HG02759 (cell line): ENCODE measurements around the gene GLA.

Source experiments
- ATAC-seq: cut with Tn5 transposase; IDR thresholded peaks from one replicate; pipeline ENCODE4 v1.9.1; 2021; ENCODE audit warnings: mild to moderate bottlenecking, moderate library complexity; ENCODE audit not compliant: unreplicated experiment

Gene GLA

GRCh38 chrX:101407748-101408531 is at the start of gene GLA, which contains the start of gene HNRNPH2:
TSS of gene GLA (minus strand) at chrX:101407925. CDS start at chrX:101407903, 22 bp downstream.
TSS of gene HNRNPH2 (plus strand) at chrX:101408222. CDS start at chrX:101411989, 3,767 bp downstream.
- ATAC-seq: peak; percentile 93

- ATAC-seq: no peak
Observed at GRCh38 chrX:101452056-101452455, 44.3 kb upstream of the GLA start.

GRCh38 chrX:101450961-101451360 is 43.2 kb upstream of the GLA start:
- no peak for ATAC-seq

GRCh38 chrX:101450085-101450484 is 42.4 kb upstream of the GLA start:
- ATAC-seq: no peak

- ATAC-seq: no peak
Observed at GRCh38 chrX:101449279-101449678, 41.6 kb upstream of the GLA start.

- ATAC-seq: no peak
Observed at GRCh38 chrX:101442085-101442484, 34.4 kb upstream of the GLA start.

- ATAC-seq: peak; percentile 97
Observed at GRCh38 chrX:101430457-101431078, 22.8 kb upstream of the GLA start.

- peak; percentile 68 for ATAC-seq
Observed at GRCh38 chrX:101429934-101430333, 22.2 kb upstream of the GLA start.

GRCh38 chrX:101427954-101428353 is 20.2 kb upstream of the GLA start:
- ATAC-seq: no peak

- ATAC-seq: no peak
Observed at GRCh38 chrX:101419489-101419888, 11.8 kb upstream of the GLA start.

GRCh38 chrX:101417981-101418841 is 10.5 kb upstream of the GLA start:
- peak; percentile 54 for ATAC-seq

- ATAC-seq: no peak
Observed at GRCh38 chrX:101417190-101417589, 9.5 kb upstream of the GLA start.

- ATAC-seq: no peak
Observed at GRCh38 chrX:101416691-101417090, 9.0 kb upstream of the GLA start.

- peak; percentile 56 for ATAC-seq
Observed at GRCh38 chrX:101415180-101416145, 7.7 kb upstream of the GLA start.

- ATAC-seq: no peak
Observed at GRCh38 chrX:101411984-101412383, 4.3 kb upstream of the GLA start.

GRCh38 chrX:101410461-101410860 is 2.7 kb upstream of the GLA start:
- ATAC-seq: no peak

GRCh38 chrX:101409043-101409442 is 1.3 kb upstream of the GLA start:
- ATAC-seq: no peak

- ATAC-seq: peak; percentile 29
Observed at GRCh38 chrX:101408532-101408841, 762 bp upstream of the GLA start.

- ATAC-seq: no peak
Observed at GRCh38 chrX:101407167-101407747, 468 bp downstream of the GLA start.

- no peak for ATAC-seq
Observed at GRCh38 chrX:101399825-101400224, 7.9 kb downstream of the GLA start.
